NCI-H446 treated with DMSO at 0.1 percent for 48 hours (cell line): ENCODE measurements around the gene MTUS2.

Experiments
- DNase-seq: peaks from one replicate; lab custom pipeline; 2025; lab: John Stamatoyannopoulos, UW

Gene MTUS2

GRCh38 chr13:29022968-29023367 is 202.8 kb downstream of the MTUS2 start:
- no peak for DNase-seq

GRCh38 chr13:29024783-29025182 is 204.6 kb downstream of the MTUS2 start:
- DNase-seq, result no peak

DNA sequence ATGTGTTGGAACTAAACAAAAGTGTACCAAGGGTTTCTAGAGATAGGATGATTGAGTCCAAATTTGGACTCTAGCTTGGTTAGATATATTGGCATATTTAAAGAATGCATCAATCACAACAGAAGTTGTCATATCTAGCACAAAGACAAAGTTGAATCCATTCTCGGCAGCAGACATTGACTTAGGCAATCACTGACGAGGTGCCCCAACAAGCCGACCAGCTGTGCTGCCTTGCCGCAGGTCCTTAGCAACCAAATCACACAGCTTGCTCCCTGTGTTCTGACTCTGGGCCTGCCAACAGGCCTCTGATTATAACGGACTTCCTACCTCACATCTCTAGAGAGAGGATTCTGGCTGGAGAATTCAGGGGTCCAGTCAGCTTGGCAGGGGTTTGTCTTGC is 208.7 kb downstream of the MTUS2 start:
- no peak for DNase-seq

GRCh38 chr13:29038700-29039099 is 218.6 kb downstream of the MTUS2 start:
- no peak for DNase-seq

- no peak for DNase-seq
Measured at GRCh38 chr13:29039212-29039611, 219.1 kb downstream of the MTUS2 start.

- DNase-seq, result no peak
Measured at GRCh38 chr13:29046588-29046987, 226.4 kb downstream of the MTUS2 start.

GRCh38 chr13:29049524-29049923 is 229.4 kb downstream of the MTUS2 start:
- no peak for DNase-seq

DNA sequence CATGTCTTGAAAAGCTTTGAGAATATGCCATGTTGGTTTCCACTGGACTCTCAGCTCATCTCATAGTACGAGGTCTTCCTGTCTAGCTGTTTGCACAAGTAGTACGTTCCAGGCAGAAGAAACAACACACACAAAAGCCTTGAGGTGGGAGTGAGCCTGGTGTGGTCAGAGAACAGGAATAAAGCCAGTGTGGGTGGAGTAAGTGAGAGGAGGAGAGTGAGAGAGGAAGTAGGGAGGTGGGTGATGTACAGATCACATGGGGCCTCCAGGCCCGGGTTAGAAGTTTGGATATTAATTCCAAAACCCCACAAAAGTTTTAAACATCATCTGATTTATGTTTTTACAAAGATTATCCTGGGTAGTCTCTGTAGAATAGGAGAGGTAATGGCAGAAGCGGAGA is 230.6 kb downstream of the MTUS2 start:
- no peak for DNase-seq

DNA sequence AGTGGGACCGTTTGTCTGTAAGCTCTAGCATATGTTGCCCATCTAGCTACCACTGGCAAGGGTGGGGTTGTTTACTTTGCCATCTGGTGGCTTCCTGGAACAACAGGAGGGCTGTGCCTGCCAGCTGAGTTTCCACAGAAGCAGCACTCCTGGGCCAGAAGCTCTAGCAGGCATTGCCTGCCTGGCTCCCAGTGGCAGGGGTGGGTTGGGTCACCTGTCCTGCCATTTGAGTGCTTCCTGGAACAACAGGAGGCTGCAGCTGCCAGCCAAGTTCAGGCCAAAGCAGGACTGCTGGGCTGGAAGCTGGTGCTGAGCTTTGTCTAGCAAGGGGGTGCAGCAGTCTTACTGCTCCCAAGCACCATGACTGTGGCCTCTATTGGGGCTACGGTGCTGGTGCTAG is 239.7 kb downstream of the MTUS2 start:
- no peak for DNase-seq

DNA sequence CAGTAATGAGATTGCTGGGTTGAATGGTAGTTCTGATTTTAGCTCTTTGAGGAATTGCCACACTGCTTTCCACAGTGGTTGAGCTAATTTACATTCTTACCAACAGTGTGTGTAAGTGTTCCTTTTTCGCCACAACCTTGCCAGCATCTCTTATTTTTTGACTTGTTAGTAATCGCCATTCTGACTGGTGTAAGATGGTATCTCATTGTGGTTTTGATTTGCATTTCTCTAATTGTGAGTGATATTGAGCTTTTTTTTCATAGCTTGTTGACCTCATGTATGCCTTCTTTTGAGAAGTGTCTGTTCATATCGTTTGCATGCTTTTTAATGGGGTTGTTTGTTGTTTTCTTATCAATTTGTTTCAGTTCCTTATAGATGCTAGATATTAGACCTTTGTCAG is 245.0 kb downstream of the MTUS2 start:
- DNase-seq, result no peak

DNA sequence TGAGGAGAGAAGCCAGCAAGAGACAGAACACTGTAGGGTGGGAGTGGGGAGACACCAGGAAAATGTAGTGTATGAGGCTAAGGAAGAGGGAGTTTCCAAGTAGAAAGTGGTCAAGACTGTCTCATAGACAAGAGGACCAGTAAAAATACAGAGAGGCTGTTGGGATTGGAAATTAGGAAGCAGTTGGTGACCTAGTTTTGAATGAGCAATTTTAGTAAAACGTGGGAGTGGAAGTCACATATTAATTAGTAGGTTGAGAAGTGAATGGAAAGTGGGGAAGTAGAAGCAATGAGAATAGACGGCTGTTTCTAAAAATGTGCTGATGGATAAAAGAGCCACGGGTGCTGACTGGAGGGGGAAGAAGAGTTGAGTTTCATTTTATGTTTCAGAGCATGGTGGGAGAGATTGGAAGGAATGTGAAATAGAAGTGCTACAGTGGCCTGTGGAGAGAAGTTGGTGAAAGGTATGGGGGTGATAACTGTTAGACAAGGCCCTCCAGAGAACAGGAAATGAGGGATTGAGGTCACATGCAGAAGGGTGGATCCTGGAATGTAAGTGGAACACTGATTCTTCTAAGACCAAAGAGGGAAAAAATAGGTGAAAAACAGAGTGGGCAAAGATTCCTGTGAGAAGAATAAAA is 247.3 kb downstream of the MTUS2 start:
- DNase-seq, result no peak

GRCh38 chr13:29073755-29074154 is 253.6 kb downstream of the MTUS2 start:
- no peak for DNase-seq

DNA sequence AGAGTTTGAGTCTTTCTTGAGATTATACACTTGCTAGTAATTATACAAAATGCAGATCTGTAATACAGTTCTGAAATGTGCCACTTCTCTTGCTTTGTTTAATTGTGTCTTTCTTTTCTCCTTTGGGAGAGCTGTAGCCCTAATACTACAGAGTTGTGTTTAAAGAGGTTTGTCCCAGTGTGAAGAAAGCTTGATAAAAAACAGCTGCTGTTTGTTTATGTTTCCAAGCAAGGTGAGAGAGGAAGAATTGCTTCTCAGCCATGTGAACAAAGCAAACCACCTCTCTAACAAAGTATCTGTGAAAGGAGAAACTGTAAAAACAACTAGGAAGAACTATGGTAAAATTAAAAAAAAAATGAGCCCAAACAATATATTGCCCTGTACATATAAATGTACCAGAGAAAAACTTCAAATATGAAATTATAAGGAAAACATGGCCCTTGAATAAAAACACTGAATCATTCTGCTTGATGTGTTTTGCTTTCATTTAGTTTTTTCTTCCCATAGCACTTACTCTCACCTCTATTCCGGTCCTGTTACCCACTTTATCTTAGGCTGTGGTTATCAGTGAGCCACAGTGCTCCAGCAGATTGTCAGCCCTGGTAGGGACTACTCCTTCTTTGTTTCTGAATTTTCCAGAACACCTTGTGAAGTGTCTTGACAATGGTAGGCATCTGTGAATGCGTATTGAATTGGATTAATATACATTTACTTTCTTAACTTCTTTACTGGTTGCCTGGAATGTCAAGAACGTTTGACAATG is 257.1 kb downstream of the MTUS2 start:
- no peak for DNase-seq

DNA sequence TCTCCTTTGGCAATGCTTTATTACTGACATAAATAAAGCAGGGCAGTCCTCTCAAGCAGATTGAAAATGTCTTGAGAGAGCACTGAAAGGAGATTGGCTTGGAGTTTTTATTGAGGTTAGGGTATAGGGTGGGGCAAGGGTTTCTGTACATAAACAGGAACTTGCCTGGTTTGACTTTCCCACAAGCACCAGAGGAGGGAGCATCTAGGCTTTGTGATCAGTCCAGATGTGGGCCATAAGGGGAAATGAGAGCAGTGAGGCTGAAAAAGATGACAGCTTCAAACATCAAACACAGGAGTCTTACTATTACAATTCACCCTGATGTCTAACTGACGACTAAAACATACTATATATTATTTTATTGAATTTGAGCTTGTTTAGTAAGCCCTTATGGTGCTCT is 260.9 kb downstream of the MTUS2 start:
- no peak for DNase-seq

DNA sequence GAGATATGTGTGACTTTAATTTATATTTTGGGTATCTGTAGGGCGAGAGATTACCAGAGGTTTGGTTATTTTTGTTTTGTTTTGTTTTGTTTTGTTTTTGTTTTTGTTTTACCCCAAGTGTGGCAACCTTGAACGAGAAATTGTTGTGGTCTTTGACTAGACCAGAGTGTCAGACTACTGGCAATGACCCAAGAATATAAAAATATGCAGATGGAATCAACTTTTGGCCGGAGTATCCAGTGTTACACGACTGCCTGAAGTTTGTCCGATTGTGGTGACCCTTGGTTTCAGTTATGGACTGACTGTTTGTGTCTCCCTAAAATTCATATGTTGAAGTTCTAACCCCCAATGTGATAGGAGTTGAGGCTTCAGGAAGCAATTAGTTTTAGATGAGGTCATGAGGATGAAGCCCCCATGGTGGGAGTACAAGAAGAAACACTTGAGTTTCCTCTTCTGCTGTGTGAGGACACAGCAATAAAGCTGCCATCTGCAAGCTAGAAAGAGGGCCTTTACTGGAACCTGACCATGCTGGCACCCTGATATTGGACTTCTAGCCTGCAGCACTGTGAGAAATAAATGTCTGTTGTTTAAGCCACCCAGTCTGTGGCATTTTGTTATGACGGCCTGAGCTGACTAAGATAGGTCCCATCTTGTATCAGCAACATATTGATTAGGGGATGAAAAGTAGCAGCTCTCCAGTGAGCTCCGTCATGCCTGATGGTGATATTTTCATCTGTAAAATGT is 261.7 kb downstream of the MTUS2 start:
- no peak for DNase-seq

DNA sequence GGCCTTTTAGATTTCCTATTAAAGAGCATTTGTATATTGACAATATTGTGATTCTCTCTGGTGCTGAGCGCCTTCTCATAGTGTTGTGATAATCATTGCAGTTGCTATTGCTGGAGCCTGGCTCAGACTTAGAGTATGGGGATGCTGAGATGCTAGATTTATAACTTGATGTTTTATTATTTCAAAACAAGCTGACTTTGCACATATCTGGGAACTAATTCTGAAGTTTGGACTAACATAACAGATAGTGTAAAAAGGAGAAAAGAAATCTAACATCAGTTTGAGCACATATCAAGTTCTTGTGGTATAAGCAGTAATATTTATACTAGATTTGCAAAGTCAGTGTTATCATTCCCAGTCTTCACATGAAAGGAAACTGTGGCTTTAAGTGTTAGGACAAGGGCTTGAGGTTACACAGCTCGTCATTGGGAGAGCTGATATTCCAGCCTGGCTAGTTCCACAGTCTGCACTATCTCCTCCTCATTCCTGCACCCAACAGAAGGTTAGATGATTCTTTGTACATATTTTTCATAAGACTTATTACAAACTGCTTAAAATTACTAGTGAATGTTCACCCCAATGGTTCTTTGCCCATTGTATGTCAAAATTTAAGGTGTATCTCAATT is 279.8 kb downstream of the MTUS2 start:
- DNase-seq, result no peak

- no peak for DNase-seq
Measured at GRCh38 chr13:29100758-29101157, 280.6 kb downstream of the MTUS2 start.

- DNase-seq, result no peak
Measured at GRCh38 chr13:29101409-29101808, 281.3 kb downstream of the MTUS2 start.

DNA sequence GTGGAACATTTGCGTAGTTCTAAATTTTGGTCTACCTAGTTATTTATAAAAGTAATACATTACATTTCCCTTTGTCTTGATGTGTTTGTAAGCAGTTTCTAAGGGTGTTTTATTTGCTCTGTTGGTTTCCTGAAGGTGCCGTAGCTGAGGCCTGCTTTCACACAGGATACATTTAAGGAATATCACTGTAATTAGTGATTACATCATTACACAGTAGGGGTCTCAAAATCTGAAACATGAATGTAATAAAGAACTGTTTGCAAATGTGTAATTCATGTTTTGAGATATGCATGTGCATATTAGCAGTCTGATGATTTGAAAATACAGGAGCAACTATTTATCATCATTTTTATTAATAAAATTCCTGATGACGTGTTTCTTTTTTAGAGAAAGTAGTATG is 281.8 kb downstream of the MTUS2 start:
- DNase-seq, result no peak

DNA sequence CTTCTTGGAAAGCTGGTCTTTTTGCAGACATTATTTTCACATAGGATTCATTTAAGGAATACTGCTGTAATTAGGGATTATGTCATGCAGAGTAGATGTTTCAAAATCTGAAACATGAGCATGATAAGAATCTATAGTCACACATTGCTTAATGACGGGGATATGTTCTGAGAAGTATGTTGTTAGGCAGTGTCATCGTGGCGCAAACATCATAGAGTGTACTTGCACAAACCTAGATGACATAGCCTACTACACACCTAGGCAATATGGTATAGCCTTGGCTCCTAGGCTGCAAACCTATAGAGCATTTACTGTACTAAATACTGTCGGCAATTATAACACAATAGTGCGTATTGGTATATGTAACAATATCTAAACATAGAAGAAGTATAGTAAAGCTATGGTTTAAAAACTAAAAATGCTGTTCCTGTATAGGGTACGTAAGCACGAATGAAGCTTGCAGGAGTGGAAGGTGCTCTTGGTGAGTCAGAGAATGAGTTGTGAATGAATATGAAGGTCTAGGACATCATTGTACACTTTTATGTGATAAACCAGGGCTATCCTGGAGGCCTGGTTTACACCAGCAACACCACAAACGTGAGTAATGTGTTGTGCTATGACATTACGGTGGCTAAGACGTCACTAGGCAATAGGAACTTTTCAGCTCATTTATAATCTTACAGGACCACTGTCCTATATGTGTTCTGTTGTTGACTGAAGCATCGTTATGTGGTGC is 283.1 kb downstream of the MTUS2 start:
- DNase-seq, result no peak

- DNase-seq, result no peak
Measured at GRCh38 chr13:29104461-29104860, 284.3 kb downstream of the MTUS2 start.

DNA sequence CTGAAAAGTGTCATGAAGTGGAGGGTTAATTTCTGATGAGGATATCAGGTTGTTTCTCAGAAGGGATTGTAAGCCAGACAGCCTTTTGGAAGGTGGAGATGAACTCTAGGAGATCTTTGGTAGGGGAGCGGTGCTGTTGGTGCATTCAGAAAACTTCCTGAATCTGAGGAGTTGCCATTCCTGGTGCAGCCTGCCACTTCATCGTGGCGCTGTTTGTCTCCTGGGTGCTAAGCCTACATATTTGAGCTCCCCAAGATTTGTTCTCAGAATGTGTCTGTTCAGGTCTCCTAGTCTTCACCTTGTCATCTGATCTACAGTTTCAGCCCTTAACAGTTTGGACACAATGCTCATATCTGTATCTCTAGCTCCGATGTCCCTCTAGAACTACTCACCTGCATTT is 285.6 kb downstream of the MTUS2 start:
- no peak for DNase-seq
